A549 treated with CORT108297 at 1 μM for 4 hours (cell line): ENCODE results near the gene CD2AP. TPM values are rescaled to one million over a fixed set of nuclear protein-coding genes. Genes with fewer than 3 reads are reported as not detected.

Source experiments
- total RNA-seq: library from RNA; stranded (reverse); fragments of 200-300 nt; extraction: Qiagen RNA extraction; gene quantifications from 5 replicates; pipeline ENCODE4 v1.2.3, GENCODE V29; 2022

CD2AP gene
- total RNA-seq: 11.5 to 18.9 TPM (median 15.4 TPM) in 5 replicates

DNA sequence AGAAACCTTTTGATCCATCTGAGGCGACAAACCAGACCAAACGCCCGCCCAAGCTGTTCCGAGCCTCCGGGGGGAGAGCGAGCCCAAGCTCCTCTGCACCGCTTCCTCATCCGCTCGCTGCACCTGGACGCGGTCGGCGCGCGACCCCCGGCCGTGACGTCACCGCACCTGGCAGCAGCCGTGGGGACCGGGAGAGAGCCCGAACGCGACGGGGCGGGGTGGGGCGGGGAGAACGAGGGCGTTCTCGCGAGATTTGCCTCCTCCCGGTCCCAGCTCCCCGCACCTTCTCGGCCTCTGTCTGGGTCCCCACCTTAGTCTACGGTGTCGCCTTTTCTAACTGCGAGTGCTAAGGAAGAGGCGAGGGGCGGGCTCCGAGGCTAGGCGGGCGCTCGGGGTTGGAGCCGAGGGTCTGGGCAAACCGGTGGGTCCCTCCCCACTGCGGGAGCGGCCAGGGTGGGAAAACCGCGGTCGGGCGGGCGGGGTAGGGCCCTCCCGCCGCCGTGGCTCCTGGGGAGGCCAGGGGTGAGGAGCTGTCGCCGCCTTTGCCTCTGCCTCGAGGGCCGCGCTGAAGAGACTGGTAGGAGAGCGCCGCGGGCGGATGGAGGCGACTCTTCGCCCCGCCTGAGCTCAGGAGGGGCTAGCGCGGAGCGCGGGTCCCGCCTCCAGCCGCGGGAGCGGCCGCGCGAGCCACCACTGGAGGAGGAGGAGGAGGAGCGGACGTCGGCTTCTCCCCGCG lies at the start of gene CD2AP:
Gene CD2AP, plus strand, starts transcription at position 293 of the 736 bp plus-strand sequence. CDS start 456 bp downstream, outside the sequence.

Other genes starting within 250 kb of the CD2AP start
- gene TNFRSF21, start 167.9 kb upstream of the CD2AP start, total RNA-seq: 22.3 to 25.0 TPM (median 24.6 TPM) in 5 replicates
- gene ADGRF4, start 220.8 kb downstream of the CD2AP start, total RNA-seq: 7.4 to 9.6 TPM (median 8.0 TPM) in 5 replicates